OCI-M2 (cell line): Measurements from ENCODE around the gene RBMS3.

Experiments
- DNase-seq: peaks from one replicate; lab custom pipeline; 2025; ENCODE audit not compliant: unreplicated experiment; lab: John Stamatoyannopoulos, UW

Gene RBMS3

DNA sequence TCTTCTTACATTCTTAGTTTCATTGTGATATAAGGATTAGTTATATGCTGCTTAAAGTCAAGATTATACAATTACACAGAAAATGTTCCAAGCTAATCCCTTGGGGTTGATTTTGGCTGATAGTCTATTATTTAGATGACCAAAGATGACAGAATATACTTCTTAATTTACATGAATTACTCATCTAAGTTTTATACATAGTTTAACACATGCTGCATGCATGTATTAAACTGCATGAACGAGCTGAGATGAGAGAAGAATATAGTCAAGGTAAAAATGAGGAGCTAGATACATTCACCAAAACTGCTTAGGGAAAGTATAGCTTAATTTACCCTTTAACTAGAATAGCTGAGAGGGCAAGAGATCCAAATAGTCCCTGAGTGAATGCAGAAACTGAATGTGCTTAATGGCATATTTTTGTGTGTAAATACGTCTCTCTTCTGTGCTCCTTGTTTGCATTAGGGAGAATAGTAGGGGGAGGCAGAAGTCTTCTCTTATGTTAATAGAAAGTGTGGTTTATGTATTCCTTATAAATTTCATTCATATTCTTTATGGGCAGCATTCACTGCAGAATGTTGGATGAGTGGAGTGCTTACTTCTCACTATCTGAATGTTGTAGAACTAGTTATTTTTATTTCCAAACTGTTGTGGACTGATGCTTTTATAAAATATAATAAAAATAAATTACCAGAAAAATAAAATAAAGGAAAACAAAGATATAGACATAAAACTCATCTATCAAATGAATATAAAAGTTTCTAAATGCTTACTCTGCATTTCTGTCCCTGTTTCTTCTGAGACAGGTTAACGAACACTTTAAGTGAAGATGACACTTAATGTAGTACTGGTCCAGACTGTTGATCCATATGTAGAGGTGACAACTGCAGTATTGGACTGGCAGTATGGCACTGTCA, 327.8 kb downstream of the RBMS3 start:
- no peak for DNase-seq

DNA sequence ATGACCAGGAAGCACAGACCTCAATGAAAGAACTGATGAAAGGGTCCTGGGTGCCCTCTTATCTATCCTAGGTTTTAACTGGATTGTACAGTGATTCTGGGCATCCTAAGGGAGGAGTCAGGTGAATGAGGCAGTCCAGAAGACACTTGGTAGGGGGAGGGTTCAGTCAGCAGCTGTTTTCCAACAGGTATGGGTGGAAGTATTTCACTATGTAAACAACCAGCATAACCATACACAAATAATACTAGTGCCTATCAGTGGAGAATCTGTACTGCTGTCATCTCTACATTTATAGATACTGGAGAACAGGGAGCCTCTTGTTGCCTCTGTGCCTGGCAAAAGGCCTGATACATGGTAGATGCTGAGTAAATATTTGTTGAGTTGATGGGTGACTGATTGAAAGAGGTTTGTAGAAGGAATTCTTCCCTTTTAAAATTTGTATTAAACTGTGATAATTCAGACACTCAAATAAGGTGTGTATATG, 328.5 kb downstream of the RBMS3 start:
- DNase-seq = no peak

GRCh38 chr3:29610781-29611180, 329.9 kb downstream of the RBMS3 start:
- no peak for DNase-seq

- no peak for DNase-seq
Observed at GRCh38 chr3:29611252-29611651, 330.4 kb downstream of the RBMS3 start.

DNA sequence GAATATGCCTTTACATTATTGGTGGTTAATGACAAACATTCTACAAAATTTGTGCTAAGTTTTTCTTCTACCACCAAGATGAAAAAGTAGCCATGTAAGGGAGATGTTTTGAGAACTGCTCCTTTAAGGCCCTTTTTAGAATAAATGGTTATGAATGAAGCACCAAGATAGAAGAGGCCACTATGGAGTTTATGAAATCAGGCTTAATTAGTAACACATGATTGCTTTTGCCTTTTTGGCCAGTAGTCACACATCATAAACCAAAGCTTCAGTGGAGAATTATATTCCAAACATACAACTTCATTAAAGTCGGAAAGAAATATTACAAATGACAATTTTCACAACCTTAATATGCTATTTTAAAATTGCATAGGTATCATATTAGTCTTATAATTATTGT, 331.7 kb downstream of the RBMS3 start:
- no peak for DNase-seq

GRCh38 chr3:29614954-29615353, 334.1 kb downstream of the RBMS3 start:
- DNase-seq = no peak

- no peak for DNase-seq
Observed at GRCh38 chr3:29618395-29619282, 337.8 kb downstream of the RBMS3 start.

DNA sequence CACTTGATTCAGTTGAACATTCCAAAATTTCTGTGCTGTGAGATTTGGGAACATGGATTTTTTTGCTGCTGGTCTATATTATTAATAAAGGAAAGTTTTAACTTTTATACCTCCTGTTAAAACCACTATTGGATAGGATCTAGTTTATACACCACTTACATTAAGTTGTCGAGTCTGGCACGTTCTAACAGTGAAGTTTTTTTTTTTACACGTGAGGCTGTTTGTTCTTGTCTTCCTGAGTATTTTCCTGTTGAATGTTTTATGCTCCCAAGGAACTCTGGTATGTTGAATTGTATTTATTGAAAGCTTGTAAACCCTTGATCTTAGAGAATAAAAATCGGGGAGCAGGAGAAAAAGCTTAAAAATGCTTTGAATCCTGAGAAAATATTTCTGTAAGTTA, 338.8 kb downstream of the RBMS3 start:
- no peak for DNase-seq

DNA sequence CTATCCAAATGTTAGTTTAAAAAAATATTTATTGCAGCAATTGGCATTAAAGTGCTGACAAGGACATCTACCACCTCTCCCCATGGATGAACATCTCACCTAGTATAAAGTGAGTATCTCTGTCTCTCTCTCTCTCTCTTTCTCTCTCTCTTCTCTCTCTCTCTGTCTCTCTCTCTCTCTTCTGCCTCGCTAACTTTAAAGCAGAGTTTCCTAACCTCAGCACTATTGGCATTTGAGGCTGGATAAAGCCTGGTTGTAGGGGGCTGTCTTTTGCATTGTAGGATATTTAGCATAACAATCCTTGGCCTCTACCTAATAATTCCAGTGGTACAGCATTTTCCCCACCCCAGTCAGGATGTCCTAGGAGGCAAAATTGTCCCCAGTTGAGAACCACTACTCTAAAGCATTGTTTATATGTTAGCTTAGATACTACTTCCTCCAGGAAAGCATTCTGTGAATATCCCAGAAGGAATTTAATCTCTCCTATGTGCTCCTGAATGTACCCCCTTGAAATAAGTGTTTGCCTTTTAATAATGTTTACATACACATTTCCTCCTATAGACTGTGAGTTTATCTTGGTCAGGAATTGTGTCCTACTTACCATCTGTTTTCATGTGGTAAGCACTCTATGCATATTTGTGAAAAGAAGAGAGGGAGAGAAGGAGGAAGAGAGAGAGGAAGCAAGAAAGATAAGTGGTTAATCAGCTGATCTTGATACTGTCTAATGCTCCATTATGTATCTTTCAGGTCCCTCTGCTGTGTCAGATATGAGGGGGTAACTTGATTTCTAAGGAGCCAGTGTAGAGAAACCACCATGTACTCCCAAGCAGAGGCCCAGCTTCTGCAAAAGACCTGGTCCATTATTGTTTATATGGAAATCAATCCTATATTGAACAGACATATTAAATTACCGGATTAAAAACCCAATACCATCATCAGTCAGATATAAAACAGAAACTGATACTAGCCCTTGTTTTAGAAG, 346.6 kb downstream of the RBMS3 start:
- DNase-seq = no peak

DNA sequence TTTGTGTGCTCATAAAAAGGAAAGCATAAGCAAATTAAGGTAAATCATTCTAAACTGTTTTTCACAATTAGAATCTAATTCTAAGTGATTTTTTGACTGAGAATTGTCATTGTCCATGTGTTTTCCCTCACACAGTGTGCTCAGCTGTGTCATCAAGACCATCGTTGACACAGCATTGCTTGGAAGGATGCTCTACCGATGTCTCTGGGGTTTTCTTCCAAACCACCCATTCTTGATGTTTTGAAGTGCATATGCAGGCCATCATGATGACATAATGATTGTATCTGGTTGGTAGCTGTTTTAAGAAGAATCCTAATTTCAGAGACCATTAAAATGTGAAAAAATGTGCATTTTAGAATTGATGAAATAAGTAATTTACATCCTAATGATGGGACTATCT, 347.9 kb downstream of the RBMS3 start:
- no peak for DNase-seq

DNA sequence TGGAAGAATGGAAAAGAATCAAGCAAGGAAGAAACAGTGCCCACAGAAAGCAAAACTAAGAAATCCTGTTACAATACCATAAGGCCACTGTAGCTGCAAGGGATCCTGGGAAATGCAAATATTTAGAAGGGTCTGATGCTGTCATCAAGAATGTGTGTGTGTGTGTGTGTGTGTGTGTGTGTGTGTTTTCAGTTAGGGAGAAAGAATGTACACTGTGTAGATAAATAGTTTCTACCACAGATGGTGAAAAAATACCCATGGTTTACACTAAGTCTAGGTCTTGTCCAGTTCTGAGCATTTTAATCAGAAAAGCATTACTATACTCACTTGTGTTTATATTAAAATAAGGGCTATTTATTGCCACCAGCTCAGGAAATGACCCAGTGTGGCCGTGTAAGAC, 355.0 kb downstream of the RBMS3 start:
- no peak for DNase-seq

DNA sequence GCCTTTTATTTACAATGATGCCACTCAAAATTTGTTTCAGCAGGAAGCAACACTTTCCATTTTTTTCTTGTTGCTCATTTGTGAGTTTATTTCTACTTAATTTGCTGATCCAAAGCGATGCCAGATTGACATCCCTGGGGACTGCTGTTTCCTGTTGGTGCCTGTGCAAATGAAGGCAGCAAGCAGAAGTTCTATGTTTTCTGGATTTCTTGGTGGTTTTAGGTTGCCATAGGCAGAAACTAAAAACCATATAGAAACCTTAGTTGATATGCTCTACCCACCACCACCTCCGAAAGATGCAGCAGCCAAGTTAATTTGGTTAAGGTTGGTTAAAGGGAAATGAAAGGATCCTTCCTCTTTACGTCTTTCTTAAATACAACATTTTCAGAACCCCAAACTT, 356.2 kb downstream of the RBMS3 start:
- DNase-seq = no peak

DNA sequence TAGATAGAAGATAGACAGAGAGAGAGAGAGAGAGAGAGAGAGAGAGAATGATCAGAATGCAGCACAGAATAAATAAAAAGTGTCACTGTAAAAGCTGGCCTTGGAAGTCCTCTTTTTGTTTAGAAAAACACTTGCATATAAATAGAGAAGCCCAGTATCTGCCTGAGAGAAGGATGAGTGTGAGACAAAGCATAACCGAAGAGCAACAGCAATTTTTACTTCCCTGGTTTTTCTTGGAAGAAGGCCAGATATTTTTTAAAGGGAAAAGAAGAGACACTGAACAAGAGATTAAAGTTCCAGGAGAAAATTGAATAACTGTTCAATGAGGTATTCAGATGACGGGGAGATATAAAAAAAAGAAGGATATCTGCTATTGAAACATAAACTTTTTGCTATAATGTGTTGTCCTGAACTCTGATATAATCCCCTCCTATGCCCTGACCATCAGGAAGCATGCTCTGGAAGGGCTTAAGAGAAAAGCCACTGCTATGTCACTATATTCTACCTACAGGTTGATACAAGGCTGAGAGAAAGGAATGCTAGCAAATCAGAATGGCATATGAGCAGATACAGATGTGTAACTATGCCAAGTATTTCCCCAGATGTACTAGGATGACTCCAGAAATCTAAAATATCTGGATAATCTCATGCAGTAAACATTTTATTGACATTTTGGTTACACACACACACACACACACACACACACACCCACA, 358.9 kb downstream of the RBMS3 start:
- DNase-seq = no peak

GRCh38 chr3:29642393-29643033, 361.6 kb downstream of the RBMS3 start:
- no peak for DNase-seq

- no peak for DNase-seq
Observed at GRCh38 chr3:29643034-29643425, 362.2 kb downstream of the RBMS3 start.

- no peak for DNase-seq
Observed at GRCh38 chr3:29644261-29644660, 363.4 kb downstream of the RBMS3 start.

DNA sequence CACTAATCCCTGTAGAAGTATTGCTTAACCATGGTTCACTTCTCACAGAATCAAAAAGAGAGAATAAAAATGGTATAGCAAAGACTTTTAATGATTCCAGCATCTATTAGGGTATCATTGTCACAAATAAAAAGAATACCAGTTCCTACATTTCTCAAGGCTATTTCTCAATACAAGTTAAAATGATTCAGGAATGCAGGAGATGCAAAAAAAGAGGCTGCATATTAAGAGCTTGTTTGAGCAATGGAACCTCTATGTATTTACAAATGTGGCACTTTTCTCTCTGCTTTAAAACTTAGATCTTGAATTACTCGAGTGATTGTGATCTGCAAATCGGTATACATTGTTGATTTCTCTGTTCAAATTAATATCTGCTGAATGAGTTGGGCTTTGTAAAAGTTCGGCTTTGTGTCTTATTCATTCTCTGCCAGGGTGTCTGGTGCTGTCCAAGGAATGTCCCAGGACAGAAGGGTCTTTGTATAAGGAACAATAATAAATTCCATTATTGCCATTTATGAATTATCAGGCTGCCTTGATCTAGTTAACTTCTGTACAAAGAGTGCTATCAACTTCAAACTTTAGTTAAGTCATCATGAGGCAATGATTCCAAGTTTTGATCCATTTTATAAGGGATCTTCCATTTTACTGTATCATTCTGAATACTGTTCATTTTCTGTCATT, 364.2 kb downstream of the RBMS3 start:
- DNase-seq = no peak

DNA sequence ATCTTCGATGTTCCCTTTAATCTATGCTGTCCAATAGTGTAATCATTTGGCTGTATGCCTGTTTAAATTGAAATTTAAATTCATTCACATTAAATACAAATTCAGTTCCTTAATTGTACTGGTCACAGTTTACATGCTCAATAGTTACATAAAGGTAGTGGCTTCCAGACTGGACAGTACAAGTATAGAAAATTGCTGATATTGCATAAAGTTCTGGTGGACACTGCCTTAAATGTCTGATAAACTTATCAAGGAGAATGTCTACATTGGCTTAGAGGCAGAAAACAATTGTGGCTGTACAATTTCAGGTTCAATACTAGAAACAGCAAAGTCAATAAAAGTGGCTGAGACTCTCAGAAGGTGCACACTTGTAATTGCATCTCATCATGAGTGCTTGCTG, 365.2 kb downstream of the RBMS3 start:
- DNase-seq = no peak
